T47D (cell line): Measurements from ENCODE around the gene PCBD1.

ENCODE experiments used
- DNase-seq, 2 experiments: peaks; one replicate each; pipeline versions ENCODE4 v3.0.0 to v3.0.0-alpha.2; 2011 to 2012; ENCODE audit warnings: low read depth in 1 of 2, low spot score in 1 of 2
- JUND ChIP-seq: IDR thresholded peaks from 2 replicates; pipeline ENCODE4 v1.6.1; 2012; ENCODE audit warnings: low read depth
- in situ Hi-C: cut with HindIII; loops from 2 replicates; pipeline ENCODE4 v1.10.0; 2016; ENCODE audit warnings: low sequenced_read_pairs, low pct_unique_long_range_greater_than_20kb

The PCBD1 gene

GRCh38 chr10:70891627-70892026, 3.3 kb upstream of the PCBD1 start:
- TF ChIP-seq JUND, result no peak
- no peak for DNase-seq
- in situ Hi-C loops, result no loop called here

GRCh38 chr10:70890917-70891431, 2.6 kb upstream of the PCBD1 start:
- in situ Hi-C loops, result no loop called here
- DNase-seq, result no peak
- TF ChIP-seq JUND, result no peak

GRCh38 chr10:70889291-70889690, 926 bp upstream of the PCBD1 start:
- no peak for TF ChIP-seq JUND
- no peak for DNase-seq
- in situ Hi-C loops, result no loop called here

GRCh38 chr10:70886921-70887665, 1.3 kb downstream of the PCBD1 start:
- in situ Hi-C loops, result no loop called here
- no peak for DNase-seq
- TF ChIP-seq JUND, result no peak

- in situ Hi-C loops, result no loop called here
- DNase-seq, result peak in 1 of 2 experiments; percentile 49
- no peak for TF ChIP-seq JUND
These were observed 2.1 kb downstream of the PCBD1 start for GRCh38 chr10:70885931-70886903.

- in situ Hi-C loops, result no loop called here
- DNase-seq, result no peak
- TF ChIP-seq JUND, result no peak
These were observed 2.9 kb downstream of the PCBD1 start for GRCh38 chr10:70885481-70885880.

- DNase-seq, result no peak
- no peak for TF ChIP-seq JUND
- in situ Hi-C loops, result no loop called here
These were observed 3.6 kb downstream of the PCBD1 start for GRCh38 chr10:70884741-70885140.

- peak; percentile 40 to 78 for DNase-seq
- in situ Hi-C loops, result no loop called here
- TF ChIP-seq JUND, result no peak
These were observed 8.3 kb downstream of the PCBD1 start for GRCh38 chr10:70880077-70880534.

GRCh38 chr10:70879207-70879606, 9.2 kb downstream of the PCBD1 start:
- no peak for TF ChIP-seq JUND
- in situ Hi-C loops, result no loop called here
- peak in 1 of 2 experiments; percentile 30 for DNase-seq

- in situ Hi-C loops, result no loop called here
- peak in 1 of 2 experiments; percentile 48 for DNase-seq
- no peak for TF ChIP-seq JUND
These were observed 14.3 kb downstream of the PCBD1 start for GRCh38 chr10:70874061-70874460.

- no peak for DNase-seq
- TF ChIP-seq JUND, result no peak
- in situ Hi-C loops, result no loop called here
These were observed 16.1 kb downstream of the PCBD1 start for GRCh38 chr10:70872291-70872690.

GRCh38 chr10:70866424-70866823, 21.9 kb downstream of the PCBD1 start:
- in situ Hi-C loops, result no loop called here
- DNase-seq, result peak in 1 of 2 experiments; percentile 30
- TF ChIP-seq JUND, result no peak

- in situ Hi-C loops, result no loop called here
- TF ChIP-seq JUND, result no peak
- no peak for DNase-seq
These were observed 23.4 kb downstream of the PCBD1 start for GRCh38 chr10:70864935-70865334.
